Endometrial microvascular endothelial cells (primary cell): ENCODE data around the gene CASP5. TPM values are rescaled to one million over a fixed set of nuclear protein-coding genes. Genes with fewer than 3 reads are reported as not detected.
"Not testable (repeated sequence)": the region's sequence is repeated elsewhere in the genome, so short reads cannot be mapped to it uniquely, and the experiment has no call there.

Experiments
- in situ Hi-C: cut with HindIII; loops from 2 replicates; pipeline ENCODE4 v1.10.0; 2017; ENCODE audit warnings: low sequenced_read_pairs, low pct_unique_long_range_greater_than_20kb; ENCODE audit errors: inconsistent ontology term
- total RNA-seq: library from RNA; depleted of rRNA; stranded (reverse); fragments of >200 nt; gene quantifications from one replicate; pipeline ENCODE4 v1.2.3, GENCODE V29; 2015; ENCODE audit errors: inconsistent ontology term

Gene CASP5
- total RNA-seq, 1 donor from 2014 or later = not detected

DNA sequence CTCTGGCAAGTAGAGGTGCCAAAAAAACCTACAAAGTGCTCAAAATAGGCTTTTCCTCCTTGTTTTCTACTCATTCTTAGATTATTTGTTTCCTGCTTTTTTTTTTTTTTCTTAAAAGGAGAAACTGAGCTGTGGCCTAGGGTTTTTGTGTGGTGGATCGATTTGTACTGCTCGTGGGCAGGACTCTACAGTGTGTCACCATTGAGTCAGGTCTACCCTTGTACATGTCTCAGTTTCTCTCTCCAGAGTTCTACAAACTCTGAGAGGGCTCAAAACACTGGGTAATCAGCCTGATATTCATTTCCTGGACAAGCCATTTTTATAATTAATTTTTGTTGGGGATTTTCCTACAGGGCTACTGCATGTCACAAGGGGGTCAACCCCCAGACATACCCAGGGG, 49.4 kb downstream of the CASP5 start:
- in situ Hi-C loops = no loop called here

GRCh38 chr11:104972924-104973323, 50.0 kb downstream of the CASP5 start:
- in situ Hi-C loops = not testable (repeated sequence)

GRCh38 chr11:104970756-104971155, 52.2 kb downstream of the CASP5 start:
- in situ Hi-C loops = no loop called here

GRCh38 chr11:104968856-104969776, 53.9 kb downstream of the CASP5 start:
- in situ Hi-C loops = no loop called here

DNA sequence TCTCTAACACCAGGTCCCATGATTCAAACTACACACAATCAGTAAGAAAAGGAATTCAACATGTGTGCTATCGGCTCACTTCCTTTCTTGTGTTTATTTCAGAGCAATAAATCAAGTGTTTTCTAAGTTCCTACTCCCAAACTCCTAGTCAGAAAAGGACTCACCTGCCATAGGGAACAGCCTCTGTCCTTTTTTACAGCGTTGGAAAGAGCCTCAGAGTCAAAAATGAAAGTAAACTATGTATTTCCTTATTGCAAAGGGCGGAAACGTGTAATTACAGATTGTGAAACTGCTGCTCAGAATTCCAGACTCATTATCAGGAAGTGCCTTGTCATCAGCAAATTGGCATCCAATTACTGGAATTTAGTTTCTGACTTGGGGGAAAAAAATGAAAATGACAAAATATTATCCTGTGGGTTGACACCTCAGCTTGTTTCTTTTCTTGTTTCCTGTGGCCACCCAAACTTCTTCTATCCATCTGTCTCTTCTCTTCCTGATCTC, 54.6 kb downstream of the CASP5 start, which contains the start of gene CASP4:
Gene CASP4, minus strand, starts transcription at position 220 of the 501 bp plus-strand sequence. Its CDS starts 49 bp downstream, at position 171.
- in situ Hi-C loops = no loop called here

DNA sequence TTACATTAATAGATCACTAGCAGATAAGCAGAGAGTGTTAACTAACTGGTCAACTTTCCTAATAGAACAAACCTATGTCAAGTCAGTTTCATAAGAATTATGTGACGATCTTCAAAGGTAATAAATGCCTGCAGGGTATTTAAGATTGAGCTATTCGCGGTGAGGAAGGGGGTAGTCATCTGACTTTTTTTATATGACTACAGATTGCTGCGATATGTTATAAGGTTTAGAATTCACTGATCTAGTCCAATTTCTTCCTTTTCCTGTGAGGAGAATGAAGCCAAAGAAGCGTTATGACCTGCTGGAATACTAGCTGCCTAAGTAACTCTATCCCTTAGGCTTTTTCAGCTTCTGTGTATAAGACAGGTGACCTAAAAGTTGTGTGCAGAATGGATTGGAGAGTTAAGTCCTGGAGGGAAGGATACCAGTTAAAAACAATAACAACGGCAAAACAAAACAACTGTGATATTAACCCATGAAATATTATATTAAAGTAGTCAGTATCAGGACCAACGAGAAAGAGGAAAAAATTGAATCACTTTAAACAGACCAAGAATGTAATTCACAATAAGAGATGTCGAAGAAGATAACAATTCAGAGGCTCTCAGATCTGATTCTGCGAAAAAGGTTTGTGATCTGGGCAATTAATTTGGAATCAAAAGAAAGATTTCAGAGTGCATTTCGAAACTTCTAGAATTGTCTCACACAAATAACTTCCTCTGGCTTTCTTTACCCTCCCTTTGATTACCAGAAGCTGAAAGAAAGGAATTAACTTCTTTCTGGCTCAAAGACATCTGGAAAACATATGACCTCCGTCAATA, 55.2 kb downstream of the CASP5 start:
- in situ Hi-C loops = no loop called here

- in situ Hi-C loops = no loop called here
Observed at GRCh38 chr11:104965735-104966134, 57.2 kb downstream of the CASP5 start.

- in situ Hi-C loops = no loop called here
Observed at GRCh38 chr11:104964247-104964646, 58.7 kb downstream of the CASP5 start.

- in situ Hi-C loops = no loop called here
Observed at GRCh38 chr11:104962852-104963251, 60.1 kb downstream of the CASP5 start.

DNA sequence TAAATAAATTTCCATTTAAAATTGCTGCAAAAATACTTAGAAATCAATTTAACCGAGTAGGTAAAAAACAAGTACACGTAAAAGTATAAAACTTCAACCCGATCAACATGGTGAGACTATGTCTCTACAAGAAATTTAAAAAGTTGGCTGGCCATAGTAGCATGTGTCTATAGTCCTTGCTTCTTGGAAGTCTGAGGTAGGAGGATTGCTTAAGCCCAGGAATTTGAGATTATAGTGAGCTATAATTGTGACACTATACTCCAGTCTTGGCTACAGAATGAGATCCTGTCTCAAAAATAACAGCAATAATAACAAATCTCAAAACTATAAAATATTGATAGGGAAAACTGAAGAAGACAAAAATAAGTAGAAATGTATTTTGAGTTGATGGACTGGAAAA, 65.7 kb downstream of the CASP5 start:
- in situ Hi-C loops = no loop called here

DNA sequence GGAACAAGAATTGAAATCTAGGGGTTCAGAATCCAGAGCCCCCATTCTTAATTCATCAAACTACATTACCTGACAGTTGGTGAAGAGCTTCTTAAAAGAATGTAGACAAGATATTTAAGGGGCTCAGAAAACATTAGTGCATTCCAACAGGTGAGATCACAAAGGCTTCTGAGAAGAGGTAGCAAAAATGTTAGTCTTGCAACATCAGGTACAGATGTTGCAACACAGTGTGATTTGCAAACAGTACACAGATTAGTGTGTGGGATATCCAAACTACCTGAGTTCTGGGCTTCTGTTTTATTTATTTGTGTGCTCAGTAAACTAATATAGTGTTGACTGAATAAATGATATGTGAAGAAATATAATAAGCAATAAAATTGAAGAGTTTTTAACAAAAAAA, 66.4 kb downstream of the CASP5 start:
- in situ Hi-C loops = no loop called here

DNA sequence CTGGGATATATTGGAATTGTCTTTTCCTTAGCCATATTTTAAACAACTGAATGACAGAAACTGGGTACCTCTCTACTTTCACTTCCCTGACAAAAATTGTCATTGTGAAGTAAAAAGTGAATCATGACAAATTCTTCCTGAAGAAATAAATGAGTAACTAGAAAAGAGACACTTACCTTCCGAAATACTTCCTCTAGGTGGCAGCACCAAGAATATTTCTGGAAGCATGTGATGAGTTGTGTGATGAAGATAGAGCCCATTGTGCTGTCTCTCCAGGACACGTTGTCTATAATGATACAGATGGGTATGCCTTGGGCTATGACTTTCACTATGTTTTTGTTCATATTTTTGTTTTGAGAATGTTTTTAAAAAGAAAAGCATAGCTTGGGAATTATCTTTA, 76.1 kb downstream of the CASP5 start:
- in situ Hi-C loops = no loop called here

Other genes with a start within 250 kb of the CASP5 start
- gene CASP12, start 124.7 kb downstream of the CASP5 start, total RNA-seq = 0.84 TPM
- gene CASP4, start 54.6 kb downstream of the CASP5 start, total RNA-seq = 138 TPM
- 15.9 TPM for gene CASP1, start 12.0 kb upstream of the CASP5 start, total RNA-seq
- gene CARD16, start 22.2 kb upstream of the CASP5 start, total RNA-seq = 184 TPM
- gene CARD18, start 116.6 kb upstream of the CASP5 start, total RNA-seq = not detected